HEK293 (cell line): ENCODE data around the gene KLF12.
A peak's percentile ranks its signal among the peaks of the same experiment; 100 is the strongest.

ENCODE experiments used
- GLI4 ChIP-seq: fragments of 450-650 bp; formaldehyde crosslinking; IDR thresholded peaks from 2 replicates; pipeline ENCODE4 v1.5.1; 2016; ENCODE audit warnings: missing biosample characterization, missing genetic modification characterization
- GLIS1 ChIP-seq: fragments of 450-650 bp; formaldehyde crosslinking; IDR thresholded peaks from 2 replicates; pipeline ENCODE4 v1.5.1; 2016; ENCODE audit warnings: missing biosample characterization, missing genetic modification characterization
- IKZF3 ChIP-seq: fragments of 450-650 bp; IDR thresholded peaks from 2 replicates; pipeline ENCODE4 v1.5.0; 2018; ENCODE audit warnings: missing biosample characterization, mild to moderate bottlenecking, missing genetic modification characterization, moderate library complexity
- KLF10 ChIP-seq: fragments of 450-650 bp; IDR thresholded peaks from 2 replicates; pipeline ENCODE4 v1.5.1; 2018; ENCODE audit warnings: missing biosample characterization, mild to moderate bottlenecking, missing genetic modification characterization
- KLF7 ChIP-seq: fragments of 450-650 bp; formaldehyde crosslinking; IDR thresholded peaks from 2 replicates; pipeline ENCODE4 v1.5.1; 2016; ENCODE audit warnings: missing biosample characterization, missing genetic modification characterization, borderline replicate concordance
- KLF9 ChIP-seq: fragments of 450-650 bp; formaldehyde crosslinking; IDR thresholded peaks from 2 replicates; pipeline ENCODE4 v1.5.1; 2016; ENCODE audit warnings: missing biosample characterization, missing genetic modification characterization, low read depth
- MEIS1 ChIP-seq: sonication (generic); formaldehyde crosslinking; IDR thresholded peaks from 2 replicates; pipeline ENCODE4 v1.8.1; 2022; ENCODE audit warnings: missing genetic modification reagents, mild to moderate bottlenecking, borderline replicate concordance
- SP3 ChIP-seq: fragments of 450-650 bp; formaldehyde crosslinking; IDR thresholded peaks from 2 replicates; pipeline ENCODE4 v1.5.1; 2016; ENCODE audit warnings: missing biosample characterization, missing genetic modification characterization
- ZBTB17 ChIP-seq: fragments of 450-650 bp; formaldehyde crosslinking; IDR thresholded peaks from 2 replicates; pipeline ENCODE4 v1.5.1; 2016; ENCODE audit warnings: missing biosample characterization, missing genetic modification characterization
- ZEB2 ChIP-seq: fragments of 450-650 bp; formaldehyde crosslinking; IDR thresholded peaks from 2 replicates; pipeline ENCODE4 v1.5.1; 2016; ENCODE audit warnings: missing biosample characterization, missing genetic modification characterization
- ZFHX2 ChIP-seq: fragments of 450-650 bp; formaldehyde crosslinking; conservative IDR thresholded peaks from 2 replicates; pipeline ENCODE4 v1.5.1; 2016; ENCODE audit warnings: missing biosample characterization, missing genetic modification characterization
- ZFP69B ChIP-seq: fragments of 450-650 bp; formaldehyde crosslinking; IDR thresholded peaks from 2 replicates; pipeline ENCODE4 v1.5.1; 2016; ENCODE audit warnings: missing biosample characterization, missing genetic modification characterization
- ZNF174 ChIP-seq: fragments of 450-650 bp; formaldehyde crosslinking; IDR thresholded peaks from 2 replicates; pipeline ENCODE4 v1.5.0; 2017; ENCODE audit warnings: missing biosample characterization, mild to moderate bottlenecking, missing genetic modification characterization
- ZNF391 ChIP-seq: fragments of 450-650 bp; formaldehyde crosslinking; IDR thresholded peaks from 2 replicates; pipeline ENCODE4 v1.5.1; 2016; ENCODE audit warnings: low read depth, missing biosample characterization, missing genetic modification characterization, borderline replicate concordance
- ZNF521 ChIP-seq: fragments of 450-650 bp; formaldehyde crosslinking; IDR thresholded peaks from 2 replicates; pipeline ENCODE4 v1.5.1; 2017; ENCODE audit warnings: missing biosample characterization, mild to moderate bottlenecking, missing genetic modification characterization
- ZNF785 ChIP-seq: fragments of 450-650 bp; formaldehyde crosslinking; IDR thresholded peaks from 2 replicates; pipeline ENCODE4 v1.5.1; 2016; ENCODE audit warnings: missing biosample characterization, missing genetic modification characterization
- ZNF830 ChIP-seq: fragments of 450-650 bp; IDR thresholded peaks from 2 replicates; pipeline ENCODE4 v1.5.0; 2018; ENCODE audit warnings: missing biosample characterization, missing genetic modification characterization, low read depth, mild to moderate bottlenecking, moderate library complexity
- ZXDB ChIP-seq: fragments of 450-650 bp; formaldehyde crosslinking; IDR thresholded peaks from 2 replicates; pipeline ENCODE4 v1.5.1; 2016; ENCODE audit warnings: missing biosample characterization, missing genetic modification characterization
- TF ChIP-seq, protein P1 (sequence below): fragments of 450-650 bp; formaldehyde crosslinking; IDR thresholded peaks from 2 replicates; pipeline ENCODE4 v1.5.1; 2017; ENCODE audit warnings: missing biosample characterization, missing genetic modification characterization
- TF ChIP-seq, protein P2 (sequence below): fragments of 450-650 bp; formaldehyde crosslinking; IDR thresholded peaks from 2 replicates; pipeline ENCODE4 v1.5.1; 2016; ENCODE audit warnings: missing biosample characterization, missing genetic modification characterization
- TF ChIP-seq, protein P3 (sequence below): fragments of 450-650 bp; formaldehyde crosslinking; optimal IDR thresholded peaks from 2 replicates; pipeline ENCODE3; 2016; ENCODE audit warnings: missing biosample characterization, mild to moderate bottlenecking, missing genetic modification characterization
- TF ChIP-seq, protein P4 (sequence below): fragments of 450-650 bp; formaldehyde crosslinking; IDR thresholded peaks from 2 replicates; pipeline ENCODE4 v1.5.1; 2016; ENCODE audit warnings: missing biosample characterization, missing genetic modification characterization, low read depth
- TF ChIP-seq, protein P5 (sequence below): fragments of 450-650 bp; formaldehyde crosslinking; IDR thresholded peaks from 2 replicates; pipeline ENCODE4 v1.5.1; 2017; ENCODE audit warnings: missing biosample characterization, missing genetic modification characterization
- TF ChIP-seq, protein P6 (sequence below): fragments of 450-650 bp; formaldehyde crosslinking; IDR thresholded peaks from 2 replicates; pipeline ENCODE4 v1.5.1; 2016; ENCODE audit warnings: missing biosample characterization, missing genetic modification characterization

The KLF12 gene

DNA sequence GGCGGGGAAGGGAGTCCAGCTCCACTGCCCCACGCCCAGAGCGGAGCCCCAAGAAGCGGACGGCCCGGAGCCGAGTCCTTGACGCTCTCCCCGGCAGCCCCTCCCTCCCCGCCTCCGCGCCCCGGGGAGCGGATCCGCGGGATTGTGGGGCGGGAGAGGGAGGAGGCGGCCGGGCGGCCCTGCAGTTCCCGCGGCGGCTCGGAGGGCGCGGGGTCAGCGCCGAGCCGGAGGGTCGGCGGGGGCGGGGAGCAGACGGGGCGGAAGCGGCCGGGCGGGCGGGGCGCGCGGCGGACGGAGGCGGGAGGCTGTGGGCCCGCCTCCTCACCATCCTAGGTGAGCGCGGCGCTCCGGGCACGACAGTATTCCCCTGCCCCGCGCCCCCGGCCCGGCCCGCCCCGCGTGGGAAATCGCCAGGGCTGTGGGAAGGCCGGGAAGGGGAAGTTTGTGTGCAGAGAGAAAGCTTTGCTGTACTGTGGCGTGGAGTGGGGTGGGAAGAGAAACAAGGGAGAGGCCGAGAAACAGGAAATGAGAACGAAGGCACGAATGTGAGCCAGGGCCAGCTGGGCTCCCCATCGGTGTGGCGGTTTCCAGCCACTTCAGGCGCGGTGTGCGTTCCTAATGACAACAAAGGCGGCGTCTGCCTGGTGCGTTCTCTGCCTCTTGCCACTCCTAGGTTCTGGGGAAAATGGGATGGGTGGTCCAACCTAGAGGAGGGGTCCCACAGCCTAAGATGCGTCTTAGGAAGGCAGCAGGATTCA is 1.3 kb upstream of the KLF12 start (continued):
- TF ChIP-seq, protein P1, sequence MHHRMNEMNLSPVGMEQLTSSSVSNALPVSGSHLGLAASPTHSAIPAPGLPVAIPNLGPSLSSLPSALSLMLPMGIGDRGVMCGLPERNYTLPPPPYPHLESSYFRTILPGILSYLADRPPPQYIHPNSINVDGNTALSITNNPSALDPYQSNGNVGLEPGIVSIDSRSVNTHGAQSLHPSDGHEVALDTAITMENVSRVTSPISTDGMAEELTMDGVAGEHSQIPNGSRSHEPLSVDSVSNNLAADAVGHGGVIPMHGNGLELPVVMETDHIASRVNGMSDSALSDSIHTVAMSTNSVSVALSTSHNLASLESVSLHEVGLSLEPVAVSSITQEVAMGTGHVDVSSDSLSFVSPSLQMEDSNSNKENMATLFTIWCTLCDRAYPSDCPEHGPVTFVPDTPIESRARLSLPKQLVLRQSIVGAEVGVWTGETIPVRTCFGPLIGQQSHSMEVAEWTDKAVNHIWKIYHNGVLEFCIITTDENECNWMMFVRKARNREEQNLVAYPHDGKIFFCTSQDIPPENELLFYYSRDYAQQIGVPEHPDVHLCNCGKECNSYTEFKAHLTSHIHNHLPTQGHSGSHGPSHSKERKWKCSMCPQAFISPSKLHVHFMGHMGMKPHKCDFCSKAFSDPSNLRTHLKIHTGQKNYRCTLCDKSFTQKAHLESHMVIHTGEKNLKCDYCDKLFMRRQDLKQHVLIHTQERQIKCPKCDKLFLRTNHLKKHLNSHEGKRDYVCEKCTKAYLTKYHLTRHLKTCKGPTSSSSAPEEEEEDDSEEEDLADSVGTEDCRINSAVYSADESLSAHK (tag by site-specific recombination), result peak; percentile 97
- TF ChIP-seq, protein P2, sequence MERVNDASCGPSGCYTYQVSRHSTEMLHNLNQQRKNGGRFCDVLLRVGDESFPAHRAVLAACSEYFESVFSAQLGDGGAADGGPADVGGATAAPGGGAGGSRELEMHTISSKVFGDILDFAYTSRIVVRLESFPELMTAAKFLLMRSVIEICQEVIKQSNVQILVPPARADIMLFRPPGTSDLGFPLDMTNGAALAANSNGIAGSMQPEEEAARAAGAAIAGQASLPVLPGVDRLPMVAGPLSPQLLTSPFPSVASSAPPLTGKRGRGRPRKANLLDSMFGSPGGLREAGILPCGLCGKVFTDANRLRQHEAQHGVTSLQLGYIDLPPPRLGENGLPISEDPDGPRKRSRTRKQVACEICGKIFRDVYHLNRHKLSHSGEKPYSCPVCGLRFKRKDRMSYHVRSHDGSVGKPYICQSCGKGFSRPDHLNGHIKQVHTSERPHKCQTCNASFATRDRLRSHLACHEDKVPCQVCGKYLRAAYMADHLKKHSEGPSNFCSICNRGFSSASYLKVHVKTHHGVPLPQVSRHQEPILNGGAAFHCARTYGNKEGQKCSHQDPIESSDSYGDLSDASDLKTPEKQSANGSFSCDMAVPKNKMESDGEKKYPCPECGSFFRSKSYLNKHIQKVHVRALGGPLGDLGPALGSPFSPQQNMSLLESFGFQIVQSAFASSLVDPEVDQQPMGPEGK (tag by site-specific recombination), result peak; percentile 67
- TF ChIP-seq ZBTB17 (tag by site-specific recombination) (peak; percentile 68), GLIS1 (tag by site-specific recombination) (peak; percentile 43; the same call in 1 of the 2 replicates), KLF7 (tag by site-specific recombination) (peak; percentile 55; the same call in 1 of the 2 replicates), GLI4 (tag by site-specific recombination) (0 out of 2 replicates have a peak, but pooled peaks have one; percentile 56), KLF9 (tag by site-specific recombination) (peak; percentile 54; the same call in 1 of the 2 replicates), ZFHX2 (tag by site-specific recombination) (peak; percentile 62), ZNF174 (tag by site-specific recombination) (no peak), SP3 (tag by site-specific recombination) (peak; percentile 0; the same call in 1 of the 2 replicates), ZNF785 (tag by site-specific recombination) (0 out of 2 replicates have a peak, but pooled peaks have one; percentile 53), ZNF521 (tag by site-specific recombination) (no peak), ZFP69B (tag by site-specific recombination) (peak; percentile 71; the same call in 1 of the 2 replicates), ZNF830 (no peak), KLF10 (tag by site-specific recombination) (peak; percentile 19; the same call in 1 of the 2 replicates), ZXDB (tag by site-specific recombination) (peak; percentile 51), IKZF3 (tag by site-specific recombination) (peak; percentile 91), ZNF391 (peak; percentile 81; the same call in 1 of the 2 replicates), ZEB2 (tag by site-specific recombination) (0 out of 2 replicates have a peak, but pooled peaks have one; percentile 16), MEIS1 (CRISPR knock-in tag) (no peak)
- TF ChIP-seq, protein P3, sequence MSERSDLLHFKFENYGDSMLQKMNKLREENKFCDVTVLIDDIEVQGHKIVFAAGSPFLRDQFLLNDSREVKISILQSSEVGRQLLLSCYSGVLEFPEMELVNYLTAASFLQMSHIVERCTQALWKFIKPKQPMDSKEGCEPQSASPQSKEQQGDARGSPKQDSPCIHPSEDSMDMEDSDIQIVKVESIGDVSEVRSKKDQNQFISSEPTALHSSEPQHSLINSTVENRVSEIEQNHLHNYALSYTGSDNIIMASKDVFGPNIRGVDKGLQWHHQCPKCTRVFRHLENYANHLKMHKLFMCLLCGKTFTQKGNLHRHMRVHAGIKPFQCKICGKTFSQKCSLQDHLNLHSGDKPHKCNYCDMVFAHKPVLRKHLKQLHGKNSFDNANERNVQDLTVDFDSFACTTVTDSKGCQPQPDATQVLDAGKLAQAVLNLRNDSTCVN (tag by site-specific recombination), result peak; percentile 76
- TF ChIP-seq, protein P4, sequence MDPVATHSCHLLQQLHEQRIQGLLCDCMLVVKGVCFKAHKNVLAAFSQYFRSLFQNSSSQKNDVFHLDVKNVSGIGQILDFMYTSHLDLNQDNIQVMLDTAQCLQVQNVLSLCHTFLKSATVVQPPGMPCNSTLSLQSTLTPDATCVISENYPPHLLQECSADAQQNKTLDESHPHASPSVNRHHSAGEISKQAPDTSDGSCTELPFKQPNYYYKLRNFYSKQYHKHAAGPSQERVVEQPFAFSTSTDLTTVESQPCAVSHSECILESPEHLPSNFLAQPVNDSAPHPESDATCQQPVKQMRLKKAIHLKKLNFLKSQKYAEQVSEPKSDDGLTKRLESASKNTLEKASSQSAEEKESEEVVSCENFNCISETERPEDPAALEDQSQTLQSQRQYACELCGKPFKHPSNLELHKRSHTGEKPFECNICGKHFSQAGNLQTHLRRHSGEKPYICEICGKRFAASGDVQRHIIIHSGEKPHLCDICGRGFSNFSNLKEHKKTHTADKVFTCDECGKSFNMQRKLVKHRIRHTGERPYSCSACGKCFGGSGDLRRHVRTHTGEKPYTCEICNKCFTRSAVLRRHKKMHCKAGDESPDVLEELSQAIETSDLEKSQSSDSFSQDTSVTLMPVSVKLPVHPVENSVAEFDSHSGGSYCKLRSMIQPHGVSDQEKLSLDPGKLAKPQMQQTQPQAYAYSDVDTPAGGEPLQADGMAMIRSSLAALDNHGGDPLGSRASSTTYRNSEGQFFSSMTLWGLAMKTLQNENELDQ (tag by site-specific recombination), result no peak
- TF ChIP-seq, protein P5, sequence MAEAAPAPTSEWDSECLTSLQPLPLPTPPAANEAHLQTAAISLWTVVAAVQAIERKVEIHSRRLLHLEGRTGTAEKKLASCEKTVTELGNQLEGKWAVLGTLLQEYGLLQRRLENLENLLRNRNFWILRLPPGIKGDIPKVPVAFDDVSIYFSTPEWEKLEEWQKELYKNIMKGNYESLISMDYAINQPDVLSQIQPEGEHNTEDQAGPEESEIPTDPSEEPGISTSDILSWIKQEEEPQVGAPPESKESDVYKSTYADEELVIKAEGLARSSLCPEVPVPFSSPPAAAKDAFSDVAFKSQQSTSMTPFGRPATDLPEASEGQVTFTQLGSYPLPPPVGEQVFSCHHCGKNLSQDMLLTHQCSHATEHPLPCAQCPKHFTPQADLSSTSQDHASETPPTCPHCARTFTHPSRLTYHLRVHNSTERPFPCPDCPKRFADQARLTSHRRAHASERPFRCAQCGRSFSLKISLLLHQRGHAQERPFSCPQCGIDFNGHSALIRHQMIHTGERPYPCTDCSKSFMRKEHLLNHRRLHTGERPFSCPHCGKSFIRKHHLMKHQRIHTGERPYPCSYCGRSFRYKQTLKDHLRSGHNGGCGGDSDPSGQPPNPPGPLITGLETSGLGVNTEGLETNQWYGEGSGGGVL (tag by site-specific recombination), result peak; percentile 60
- TF ChIP-seq, protein P6, sequence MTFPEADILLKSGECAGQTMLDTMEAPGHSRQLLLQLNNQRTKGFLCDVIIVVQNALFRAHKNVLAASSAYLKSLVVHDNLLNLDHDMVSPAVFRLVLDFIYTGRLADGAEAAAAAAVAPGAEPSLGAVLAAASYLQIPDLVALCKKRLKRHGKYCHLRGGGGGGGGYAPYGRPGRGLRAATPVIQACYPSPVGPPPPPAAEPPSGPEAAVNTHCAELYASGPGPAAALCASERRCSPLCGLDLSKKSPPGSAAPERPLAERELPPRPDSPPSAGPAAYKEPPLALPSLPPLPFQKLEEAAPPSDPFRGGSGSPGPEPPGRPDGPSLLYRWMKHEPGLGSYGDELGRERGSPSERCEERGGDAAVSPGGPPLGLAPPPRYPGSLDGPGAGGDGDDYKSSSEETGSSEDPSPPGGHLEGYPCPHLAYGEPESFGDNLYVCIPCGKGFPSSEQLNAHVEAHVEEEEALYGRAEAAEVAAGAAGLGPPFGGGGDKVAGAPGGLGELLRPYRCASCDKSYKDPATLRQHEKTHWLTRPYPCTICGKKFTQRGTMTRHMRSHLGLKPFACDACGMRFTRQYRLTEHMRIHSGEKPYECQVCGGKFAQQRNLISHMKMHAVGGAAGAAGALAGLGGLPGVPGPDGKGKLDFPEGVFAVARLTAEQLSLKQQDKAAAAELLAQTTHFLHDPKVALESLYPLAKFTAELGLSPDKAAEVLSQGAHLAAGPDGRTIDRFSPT (tag by site-specific recombination), result 0 out of 2 replicates have a peak, but pooled peaks have one; percentile 45
